Urothelium cell line (cell line): ENCODE data around the gene WIPF1.

Experiments
- DNase-seq: peaks from one replicate; pipeline ENCODE4 v3.0.0; 2011; ENCODE audit warnings: low spot score, mixed read lengths
- FAIRE-seq: peaks from 2 replicates; lab custom pipeline; 2011; peaks lifted over from hg19 to GRCh38; lab: Jason Lieb, UNC

Gene WIPF1

GRCh38 chr2:174546519-174547506 is 50.8 kb downstream of the WIPF1 start:
- FAIRE-seq (no peak), DNase-seq (peak; percentile 46)

- no peak for FAIRE-seq
Observed at GRCh38 chr2:174545240-174545639, 52.4 kb downstream of the WIPF1 start.

GRCh38 chr2:174544802-174545201 is 52.8 kb downstream of the WIPF1 start:
- no peak for FAIRE-seq
- no peak for DNase-seq

More at GRCh38 chr2:174545240-174545639, 52.4 kb downstream of the WIPF1 start:
- no peak for DNase-seq

GRCh38 chr2:174544156-174544555 is 53.4 kb downstream of the WIPF1 start:
- FAIRE-seq: no peak
- peak; percentile 18 for DNase-seq

GRCh38 chr2:174540893-174541292 is 56.7 kb downstream of the WIPF1 start:
- no peak for FAIRE-seq
- DNase-seq: no peak

GRCh38 chr2:174535757-174536703 is 61.6 kb downstream of the WIPF1 start:
- no peak for DNase-seq
- FAIRE-seq: no peak

- no peak for DNase-seq
- no peak for FAIRE-seq
Observed at GRCh38 chr2:174535083-174535482, 62.5 kb downstream of the WIPF1 start.

- FAIRE-seq (no peak), DNase-seq (no peak)
Observed at GRCh38 chr2:174529916-174530315, 67.7 kb downstream of the WIPF1 start.

- DNase-seq: no peak
- FAIRE-seq: no peak
Observed at GRCh38 chr2:174527959-174528358, 69.6 kb downstream of the WIPF1 start.

GRCh38 chr2:174527101-174527721 is 70.4 kb downstream of the WIPF1 start:
- FAIRE-seq: no peak
- no peak for DNase-seq

GRCh38 chr2:174524527-174524926 is 73.1 kb downstream of the WIPF1 start:
- FAIRE-seq: no peak

GRCh38 chr2:174522553-174522952 is 75.1 kb downstream of the WIPF1 start:
- no peak for FAIRE-seq
- no peak for DNase-seq

More at GRCh38 chr2:174524527-174524926, 73.1 kb downstream of the WIPF1 start:
- DNase-seq: no peak

- FAIRE-seq: no peak
- no peak for DNase-seq
Observed at GRCh38 chr2:174518395-174518794, 79.2 kb downstream of the WIPF1 start.

GRCh38 chr2:174516501-174517378 is 80.9 kb downstream of the WIPF1 start:
- no peak for DNase-seq
- FAIRE-seq: no peak

- FAIRE-seq (no peak), DNase-seq (no peak)
Observed at GRCh38 chr2:174512345-174512744, 85.3 kb downstream of the WIPF1 start.

GRCh38 chr2:174511580-174512260 is 85.9 kb downstream of the WIPF1 start:
- FAIRE-seq: no peak
- DNase-seq: no peak

- no peak for DNase-seq
- no peak for FAIRE-seq
Observed at GRCh38 chr2:174510583-174511189, 86.9 kb downstream of the WIPF1 start.
